WTC11 (cell line): ENCODE measurements around the gene SDC1. TPM values are rescaled to one million over a fixed set of nuclear protein-coding genes. Genes with fewer than 3 reads are reported as not detected.

Experiments used
- ATAC-seq: fragments of 200-7000 bp; cut with Tn5 transposase; 2 replicates; pipeline ENCODE4 v1.10.0; 2021; ENCODE audit warnings: mild to moderate bottlenecking, moderate library complexity
- CTCF ChIA-PET: fragments of 300-600 bp; sonication (Branson Sonifier 250); formaldehyde crosslinking; loops from one replicate; lab custom pipeline; 2021; ENCODE audit warnings: antibody characterized with exemption; lab: Charles Lee
- POLR2A ChIA-PET: fragments of 350-600 bp; sonication (Branson Sonifier 250); formaldehyde crosslinking; loops from one replicate; lab custom pipeline; 2021; ENCODE audit warnings: antibody characterized with exemption; lab: Charles Lee
- DNase-seq: peaks from one replicate; pipeline ENCODE4 v3.0.0; 2021; ENCODE audit warnings: low spot score
- H3K27ac Mint-ChIP-seq: 2 replicates; pipeline ENCODE4 v1.8.0; 2021; ENCODE audit warnings: mixed read lengths
- H3K27me3 Mint-ChIP-seq: 2 replicates; pipeline ENCODE4 v1.8.0; 2021; ENCODE audit warnings: low read depth, mild to moderate bottlenecking, moderate library complexity, mixed read lengths
- H3K36me3 Mint-ChIP-seq: 2 replicates; pipeline ENCODE4 v1.8.0; 2021; ENCODE audit warnings: mixed read lengths
- H3K4me1 Mint-ChIP-seq: 2 replicates; pipeline ENCODE4 v1.8.0; 2022; ENCODE audit warnings: mixed read lengths
- H3K4me3 Mint-ChIP-seq: 2 replicates; pipeline ENCODE4 v1.8.0; 2021; ENCODE audit warnings: mild to moderate bottlenecking, moderate library complexity, mixed read lengths
- H3K9me3 Mint-ChIP-seq: 2 replicates; pipeline ENCODE4 v1.8.0; 2021; ENCODE audit warnings: mixed read lengths
- ESRRA ChIP-seq: sonication (generic); formaldehyde crosslinking; IDR thresholded peaks from 2 replicates; pipeline ENCODE4 v1.8.1; 2022; ENCODE audit warnings: mild to moderate bottlenecking, missing genetic modification reagents, borderline replicate concordance
- FOXK1 ChIP-seq: sonication (generic); formaldehyde crosslinking; IDR thresholded peaks from 2 replicates; pipeline ENCODE4 v1.8.0; 2022; ENCODE audit warnings: mild to moderate bottlenecking, moderate library complexity, missing genetic modification reagents
- GABPB1 ChIP-seq: sonication (generic); formaldehyde crosslinking; IDR thresholded peaks from 2 replicates; pipeline ENCODE4 v1.8.1; 2023; ENCODE audit warnings: mild to moderate bottlenecking, missing genetic modification reagents
- JAZF1 ChIP-seq: fragments of 250-450 bp; sonication (Bioruptor Pico); IDR thresholded peaks from 2 replicates; pipeline ENCODE4 v1.9.0; 2021; ENCODE audit warnings: moderate library complexity, mild to moderate bottlenecking, inconsistent platforms
- NFE2L1 ChIP-seq: sonication (generic); formaldehyde crosslinking; IDR thresholded peaks from 2 replicates; pipeline ENCODE4 v1.8.1; 2023; ENCODE audit warnings: missing genetic modification reagents
- NR1H2 ChIP-seq: sonication (generic); formaldehyde crosslinking; IDR thresholded peaks from 2 replicates; pipeline ENCODE4 v1.9.0; 2021; ENCODE audit warnings: mild to moderate bottlenecking, moderate library complexity, missing genetic modification reagents
- NR2C2 ChIP-seq: sonication (generic); formaldehyde crosslinking; IDR thresholded peaks from 2 replicates; pipeline ENCODE4 v1.8.0; 2022; ENCODE audit warnings: mild to moderate bottlenecking, missing genetic modification reagents
- PRRX2 ChIP-seq: fragments of 250-450 bp; sonication (Bioruptor Pico); IDR thresholded peaks from 2 replicates; pipeline ENCODE4 v1.8.0; 2021; ENCODE audit warnings: mild to moderate bottlenecking
- RELA ChIP-seq: sonication (generic); formaldehyde crosslinking; IDR thresholded peaks from 2 replicates; pipeline ENCODE4 v1.8.1; 2022; ENCODE audit warnings: missing genetic modification reagents, mild to moderate bottlenecking, borderline replicate concordance
- SP1 ChIP-seq: sonication (generic); formaldehyde crosslinking; conservative IDR thresholded peaks from 2 replicates; pipeline ENCODE4 v1.8.1; 2022; ENCODE audit warnings: missing genetic modification reagents
- TEAD4 ChIP-seq: sonication (generic); formaldehyde crosslinking; IDR thresholded peaks from 2 replicates; pipeline ENCODE4 v1.8.0; 2022; ENCODE audit warnings: mild to moderate bottlenecking, missing genetic modification reagents
- total RNA-seq: library from RNA; stranded (reverse); gene quantifications from 3 replicates; pipeline ENCODE4 v1.2.3, GENCODE V29; 2021
- TF ChIP-seq, protein P1 (sequence below): sonication (generic); formaldehyde crosslinking; IDR thresholded peaks from 2 replicates; pipeline ENCODE4 v1.8.1; 2023; ENCODE audit warnings: mild to moderate bottlenecking, missing genetic modification reagents, moderate library complexity
- TF ChIP-seq, protein P2 (sequence below): fragments of 250-450 bp; sonication (Bioruptor Pico); IDR thresholded peaks from 2 replicates; pipeline ENCODE4 v1.9.0; 2021; ENCODE audit warnings: mild to moderate bottlenecking
- TF ChIP-seq, protein P3 (sequence below): fragments of 250-450 bp; sonication (Bioruptor Pico); IDR thresholded peaks from 2 replicates; pipeline ENCODE4 v1.9.0; 2021; ENCODE audit warnings: moderate library complexity, mild to moderate bottlenecking, inconsistent platforms, borderline replicate concordance
- TF ChIP-seq, protein P4 (sequence below): sonication (generic); formaldehyde crosslinking; conservative IDR thresholded peaks from 2 replicates; pipeline ENCODE4 v1.8.1; 2022; ENCODE audit warnings: mild to moderate bottlenecking, missing genetic modification reagents
- TF ChIP-seq, protein P5 (sequence below): sonication (generic); formaldehyde crosslinking; IDR thresholded peaks from 2 replicates; pipeline ENCODE4 v1.8.0; 2022; ENCODE audit warnings: missing genetic modification reagents
- TF ChIP-seq, protein P6 (sequence below): sonication (generic); formaldehyde crosslinking; IDR thresholded peaks from 2 replicates; pipeline ENCODE4 v1.8.0; 2023; ENCODE audit warnings: missing genetic modification reagents

The SDC1 gene
- total RNA-seq, 1 experiment from 2014 or later, result 52.6 TPM

DNA sequence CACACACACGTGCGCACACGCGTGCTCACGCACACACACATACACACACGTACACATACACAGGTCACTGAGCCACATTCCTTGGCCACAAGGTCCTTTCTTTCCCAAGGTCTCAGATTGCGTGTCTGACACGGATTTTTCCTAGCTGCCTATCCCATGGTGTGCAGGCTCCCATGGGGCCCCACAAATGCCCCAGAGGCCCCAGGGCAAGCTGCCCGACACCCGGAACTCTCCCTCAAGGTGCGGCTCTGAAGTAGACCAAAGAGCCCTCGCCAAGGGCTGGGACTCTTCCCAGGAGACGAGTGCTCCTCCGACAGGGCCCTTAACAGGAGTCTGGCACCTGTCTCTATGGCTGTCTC is 46.7 kb downstream of the SDC1 start:
- Mint-ChIP-seq H3K27me3 (no peaks in the 10 kb centered on the region), H3K36me3 (no peaks in the 10 kb centered on the region), H3K4me3 (no peak overlapping the region), H3K9me3 (no peaks in the 10 kb centered on the region), H3K27ac (no peak overlapping the region), H3K4me1 (no peaks in the 10 kb centered on the region)
- ATAC-seq, result no peak
- CTCF ChIA-PET, result interaction anchor here (1.4 to 1.7 kb wide), 3 partner anchors 43 to 72 kb away, joined by 3 to 5 read pairs (median 4); no protein-coding TSS in a partner anchor
- DNase-seq, result no peak
- POLR2A ChIA-PET, result no interaction called here
- TF ChIP-seq PRRX2 (CRISPR knock-in tag) (no peak), NR2C2 (no peak), ESRRA (CRISPR knock-in tag) (no peak), RELA (CRISPR knock-in tag) (no peak), TEAD4 (no peak)

DNA sequence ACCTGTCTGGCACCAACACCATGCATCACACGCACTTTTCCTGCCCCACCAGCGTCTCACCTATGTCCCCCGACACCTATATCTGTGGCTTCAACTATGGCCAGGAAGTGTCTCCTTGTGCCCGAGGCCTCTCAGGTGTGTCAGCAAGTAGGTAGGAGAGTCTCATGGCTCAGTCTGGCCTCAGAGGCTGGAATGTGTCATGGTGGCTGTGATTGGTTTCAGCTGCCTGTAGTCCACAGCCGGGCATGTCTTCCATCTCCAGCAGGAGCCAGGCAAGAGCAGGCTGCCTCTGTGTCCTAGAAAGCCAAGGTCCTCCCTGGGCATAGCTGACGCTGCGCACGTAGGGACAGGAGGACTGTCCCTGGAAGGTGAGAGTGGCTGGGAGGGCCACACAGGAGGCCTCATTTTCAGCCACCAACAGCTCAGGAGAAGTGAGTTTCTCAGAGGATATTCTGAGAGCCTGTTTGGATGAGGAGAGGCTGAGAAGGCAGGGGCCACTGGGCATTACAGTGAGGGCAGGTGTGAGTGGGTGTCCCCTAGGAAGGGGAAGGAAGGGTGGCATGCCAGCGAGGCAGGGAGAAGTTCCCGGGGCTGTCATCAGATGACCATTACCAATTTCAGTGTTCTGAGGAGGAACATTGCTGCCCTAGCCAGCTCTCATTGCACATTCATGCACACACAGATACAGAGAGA is 47.2 kb downstream of the SDC1 start:
- Mint-ChIP-seq H3K4me1 (no peaks in the 10 kb centered on the region), H3K9me3 (no peaks in the 10 kb centered on the region), H3K4me3 (no peak overlapping the region), H3K36me3 (no peaks in the 10 kb centered on the region), H3K27ac (no peak overlapping the region), H3K27me3 (no peaks in the 10 kb centered on the region)
- TF ChIP-seq GABPB1 (CRISPR knock-in tag) (no peak), FOXK1 (CRISPR knock-in tag) (no peak), TEAD4 (no peak), NR1H2 (CRISPR knock-in tag) (no peak), NFE2L1 (CRISPR knock-in tag) (no peak), SP1 (no peak)
- TF ChIP-seq, protein P1, sequence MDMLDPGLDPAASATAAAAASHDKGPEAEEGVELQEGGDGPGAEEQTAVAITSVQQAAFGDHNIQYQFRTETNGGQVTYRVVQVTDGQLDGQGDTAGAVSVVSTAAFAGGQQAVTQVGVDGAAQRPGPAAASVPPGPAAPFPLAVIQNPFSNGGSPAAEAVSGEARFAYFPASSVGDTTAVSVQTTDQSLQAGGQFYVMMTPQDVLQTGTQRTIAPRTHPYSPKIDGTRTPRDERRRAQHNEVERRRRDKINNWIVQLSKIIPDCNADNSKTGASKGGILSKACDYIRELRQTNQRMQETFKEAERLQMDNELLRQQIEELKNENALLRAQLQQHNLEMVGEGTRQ (CRISPR knock-in tag), result no peak
- TF ChIP-seq, protein P2, sequence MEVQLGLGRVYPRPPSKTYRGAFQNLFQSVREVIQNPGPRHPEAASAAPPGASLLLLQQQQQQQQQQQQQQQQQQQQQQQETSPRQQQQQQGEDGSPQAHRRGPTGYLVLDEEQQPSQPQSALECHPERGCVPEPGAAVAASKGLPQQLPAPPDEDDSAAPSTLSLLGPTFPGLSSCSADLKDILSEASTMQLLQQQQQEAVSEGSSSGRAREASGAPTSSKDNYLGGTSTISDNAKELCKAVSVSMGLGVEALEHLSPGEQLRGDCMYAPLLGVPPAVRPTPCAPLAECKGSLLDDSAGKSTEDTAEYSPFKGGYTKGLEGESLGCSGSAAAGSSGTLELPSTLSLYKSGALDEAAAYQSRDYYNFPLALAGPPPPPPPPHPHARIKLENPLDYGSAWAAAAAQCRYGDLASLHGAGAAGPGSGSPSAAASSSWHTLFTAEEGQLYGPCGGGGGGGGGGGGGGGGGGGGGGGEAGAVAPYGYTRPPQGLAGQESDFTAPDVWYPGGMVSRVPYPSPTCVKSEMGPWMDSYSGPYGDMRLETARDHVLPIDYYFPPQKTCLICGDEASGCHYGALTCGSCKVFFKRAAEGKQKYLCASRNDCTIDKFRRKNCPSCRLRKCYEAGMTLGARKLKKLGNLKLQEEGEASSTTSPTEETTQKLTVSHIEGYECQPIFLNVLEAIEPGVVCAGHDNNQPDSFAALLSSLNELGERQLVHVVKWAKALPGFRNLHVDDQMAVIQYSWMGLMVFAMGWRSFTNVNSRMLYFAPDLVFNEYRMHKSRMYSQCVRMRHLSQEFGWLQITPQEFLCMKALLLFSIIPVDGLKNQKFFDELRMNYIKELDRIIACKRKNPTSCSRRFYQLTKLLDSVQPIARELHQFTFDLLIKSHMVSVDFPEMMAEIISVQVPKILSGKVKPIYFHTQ (CRISPR knock-in tag), result no peak
- TF ChIP-seq, protein P3, sequence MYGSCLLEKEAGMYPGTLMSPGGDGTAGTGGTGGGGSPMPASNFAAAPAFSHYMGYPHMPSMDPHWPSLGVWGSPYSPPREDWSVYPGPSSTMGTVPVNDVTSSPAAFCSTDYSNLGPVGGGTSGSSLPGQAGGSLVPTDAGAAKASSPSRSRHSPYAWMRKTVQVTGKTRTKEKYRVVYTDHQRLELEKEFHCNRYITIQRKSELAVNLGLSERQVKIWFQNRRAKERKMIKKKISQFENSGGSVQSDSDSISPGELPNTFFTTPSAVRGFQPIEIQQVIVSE, result no peak
- TF ChIP-seq, protein P4, sequence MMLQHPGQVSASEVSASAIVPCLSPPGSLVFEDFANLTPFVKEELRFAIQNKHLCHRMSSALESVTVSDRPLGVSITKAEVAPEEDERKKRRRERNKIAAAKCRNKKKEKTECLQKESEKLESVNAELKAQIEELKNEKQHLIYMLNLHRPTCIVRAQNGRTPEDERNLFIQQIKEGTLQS, result no peak
- ChIA-PET POLR2A (no interaction called here), CTCF (interaction anchor here (1.4 to 1.7 kb wide), 3 partner anchors 42 to 72 kb away, joined by 3 to 5 read pairs (median 4); no protein-coding TSS in a partner anchor)
- ATAC-seq, result no peak
- no peak for DNase-seq

DNA sequence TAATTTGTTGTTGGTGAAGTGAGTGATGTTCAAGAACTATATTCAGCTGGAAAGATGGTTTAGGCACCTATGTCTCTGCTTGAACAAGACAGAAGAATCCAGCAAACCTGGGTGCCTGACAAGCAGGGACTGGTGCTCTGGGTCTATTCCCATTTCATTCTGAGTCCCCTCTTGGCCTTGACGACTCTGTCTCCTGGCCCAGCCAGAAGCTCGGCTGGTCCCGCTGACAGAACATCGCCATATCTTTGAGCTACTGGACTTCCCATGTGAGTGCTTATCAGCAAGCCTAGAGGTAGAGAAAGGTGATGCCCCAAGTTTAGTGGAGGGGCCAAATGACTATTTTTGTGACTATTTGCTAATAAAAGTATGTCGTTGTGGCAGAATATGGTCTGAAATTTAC is 48.2 kb downstream of the SDC1 start:
- Mint-ChIP-seq H3K9me3 (no peaks in the 10 kb centered on the region), H3K27ac (no peak overlapping the region)

More for the DNA sequence above, 48.2 kb downstream of the SDC1 start:
- DNase-seq (no peak), ATAC-seq (no peak)
- POLR2A ChIA-PET, result no interaction called here
- no peaks in the 10 kb centered on the region for H3K4me1 Mint-ChIP-seq
- TF ChIP-seq GABPB1 (CRISPR knock-in tag) (no peak), FOXK1 (CRISPR knock-in tag) (no peak), JAZF1 (CRISPR knock-in tag) (no peak)
- TF ChIP-seq, protein P4, result no peak
- TF ChIP-seq, protein P5, sequence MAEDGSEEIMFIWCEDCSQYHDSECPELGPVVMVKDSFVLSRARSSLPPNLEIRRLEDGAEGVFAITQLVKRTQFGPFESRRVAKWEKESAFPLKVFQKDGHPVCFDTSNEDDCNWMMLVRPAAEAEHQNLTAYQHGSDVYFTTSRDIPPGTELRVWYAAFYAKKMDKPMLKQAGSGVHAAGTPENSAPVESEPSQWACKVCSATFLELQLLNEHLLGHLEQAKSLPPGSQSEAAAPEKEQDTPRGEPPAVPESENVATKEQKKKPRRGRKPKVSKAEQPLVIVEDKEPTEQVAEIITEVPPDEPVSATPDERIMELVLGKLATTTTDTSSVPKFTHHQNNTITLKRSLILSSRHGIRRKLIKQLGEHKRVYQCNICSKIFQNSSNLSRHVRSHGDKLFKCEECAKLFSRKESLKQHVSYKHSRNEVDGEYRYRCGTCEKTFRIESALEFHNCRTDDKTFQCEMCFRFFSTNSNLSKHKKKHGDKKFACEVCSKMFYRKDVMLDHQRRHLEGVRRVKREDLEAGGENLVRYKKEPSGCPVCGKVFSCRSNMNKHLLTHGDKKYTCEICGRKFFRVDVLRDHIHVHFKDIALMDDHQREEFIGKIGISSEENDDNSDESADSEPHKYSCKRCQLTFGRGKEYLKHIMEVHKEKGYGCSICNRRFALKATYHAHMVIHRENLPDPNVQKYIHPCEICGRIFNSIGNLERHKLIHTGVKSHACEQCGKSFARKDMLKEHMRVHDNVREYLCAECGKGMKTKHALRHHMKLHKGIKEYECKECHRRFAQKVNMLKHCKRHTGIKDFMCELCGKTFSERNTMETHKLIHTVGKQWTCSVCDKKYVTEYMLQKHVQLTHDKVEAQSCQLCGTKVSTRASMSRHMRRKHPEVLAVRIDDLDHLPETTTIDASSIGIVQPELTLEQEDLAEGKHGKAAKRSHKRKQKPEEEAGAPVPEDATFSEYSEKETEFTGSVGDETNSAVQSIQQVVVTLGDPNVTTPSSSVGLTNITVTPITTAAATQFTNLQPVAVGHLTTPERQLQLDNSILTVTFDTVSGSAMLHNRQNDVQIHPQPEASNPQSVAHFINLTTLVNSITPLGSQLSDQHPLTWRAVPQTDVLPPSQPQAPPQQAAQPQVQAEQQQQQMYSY (CRISPR knock-in tag), result no peak
- TF ChIP-seq, protein P6, sequence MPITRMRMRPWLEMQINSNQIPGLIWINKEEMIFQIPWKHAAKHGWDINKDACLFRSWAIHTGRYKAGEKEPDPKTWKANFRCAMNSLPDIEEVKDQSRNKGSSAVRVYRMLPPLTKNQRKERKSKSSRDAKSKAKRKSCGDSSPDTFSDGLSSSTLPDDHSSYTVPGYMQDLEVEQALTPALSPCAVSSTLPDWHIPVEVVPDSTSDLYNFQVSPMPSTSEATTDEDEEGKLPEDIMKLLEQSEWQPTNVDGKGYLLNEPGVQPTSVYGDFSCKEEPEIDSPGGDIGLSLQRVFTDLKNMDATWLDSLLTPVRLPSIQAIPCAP (CRISPR knock-in tag), result no peak
- CTCF ChIA-PET, result interaction anchor here (1.4 to 1.7 kb wide), 3 partner anchors 41 to 71 kb away, joined by 3 to 5 read pairs (median 4); no protein-coding TSS in a partner anchor
- H3K27me3 Mint-ChIP-seq, result no peaks in the 10 kb centered on the region
- H3K36me3 Mint-ChIP-seq, result no peaks in the 10 kb centered on the region
- no peak overlapping the region for H3K4me3 Mint-ChIP-seq
